Head of caudate nucleus (tissue), 42 donors: ENCODE data around the gene CRHR2.
A peak's percentile ranks its signal among the peaks of the same experiment; 100 is the strongest.
"Not testable (repeated sequence)": the region's sequence is repeated elsewhere in the genome, so short reads cannot be mapped to it uniquely, and the experiment has no call there.

Experiments used
- DNase-seq, 42 donors: peaks; one replicate each; pipeline versions ENCODE4 v3.0.0 to v3.0.0-alpha.2; 2020 to 2021; ENCODE audit warnings: mixed read lengths in 7 of 42
- intact Hi-C: fragments of 100-400 bp; cut with DNase I; formaldehyde crosslinking; loops from one replicate; pipeline ENCODE4 v1.15.0; 2022

Gene CRHR2

DNA sequence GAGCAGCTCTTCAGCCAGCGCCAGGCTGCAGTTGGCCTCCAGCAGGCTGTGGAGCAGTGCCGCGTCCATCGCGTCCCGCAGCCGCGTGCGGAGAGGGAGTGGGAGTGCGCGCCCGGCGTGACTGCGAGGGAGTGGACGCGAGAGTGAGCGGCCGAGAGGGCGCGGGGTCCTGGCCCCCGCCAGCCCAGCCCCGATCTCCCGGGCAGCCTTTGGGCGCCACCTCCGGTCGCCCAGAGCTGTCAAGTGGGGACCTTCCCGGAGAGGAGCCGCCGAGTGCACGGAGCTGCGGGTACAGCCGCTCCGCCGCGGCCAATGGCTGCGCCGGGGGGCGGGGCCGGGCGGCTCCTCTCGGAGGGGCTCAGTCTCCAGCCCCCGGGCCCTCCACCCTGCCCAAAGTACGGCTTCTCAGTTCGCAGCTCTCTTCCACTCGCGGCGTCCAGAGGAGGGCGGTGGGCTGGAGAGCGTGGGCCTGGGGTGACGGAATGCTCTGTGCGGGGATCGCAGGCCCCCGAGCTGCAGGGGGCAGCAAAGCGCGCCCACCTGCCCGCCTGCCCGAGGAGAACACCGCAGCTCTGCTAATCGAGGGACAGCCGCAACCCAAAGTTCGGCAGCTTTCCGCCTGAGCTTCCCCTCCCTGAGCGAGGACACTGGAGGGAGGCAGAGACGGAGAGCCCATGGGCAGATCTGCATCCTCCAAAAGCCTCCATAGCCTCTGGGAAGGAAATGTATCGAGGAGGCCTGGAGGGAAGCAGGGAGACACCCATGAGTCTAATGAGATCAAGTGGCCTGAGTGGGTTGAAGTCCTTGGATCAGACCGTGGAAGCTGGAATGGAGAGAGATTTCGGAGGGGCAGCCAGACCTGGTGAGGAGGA is at the start of gene CRHR2:
TSS of gene CRHR2 (minus strand) at position 245 of the 872 bp plus-strand sequence. CDS start at position 69, 176 bp downstream.
- intact Hi-C loops: no loop called here
- DNase-seq: peak in 13 of 42 donors; percentile 9 to 43 (median 21)

DNA sequence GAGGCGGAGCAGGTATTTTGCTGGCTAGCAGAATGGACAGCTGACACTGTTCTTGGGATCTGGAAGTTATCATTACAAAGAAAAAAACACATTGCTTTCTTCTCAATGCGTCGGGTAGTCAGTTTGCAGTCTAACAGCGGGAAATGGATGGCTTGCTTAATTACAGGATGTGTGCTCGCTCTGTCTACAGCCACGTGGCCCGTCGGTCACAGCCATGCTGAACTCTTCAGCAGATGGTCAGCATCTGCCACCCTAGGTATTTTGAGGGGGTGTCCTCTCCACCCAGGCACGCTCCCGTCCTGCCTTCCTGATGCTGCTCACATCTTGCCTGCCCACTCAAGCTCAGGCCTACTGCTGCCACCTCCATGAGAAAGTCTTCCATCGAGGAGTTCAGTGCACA is 49.3 kb upstream of the CRHR2 start:
- no peak for DNase-seq
- intact Hi-C loops: no loop called here

DNA sequence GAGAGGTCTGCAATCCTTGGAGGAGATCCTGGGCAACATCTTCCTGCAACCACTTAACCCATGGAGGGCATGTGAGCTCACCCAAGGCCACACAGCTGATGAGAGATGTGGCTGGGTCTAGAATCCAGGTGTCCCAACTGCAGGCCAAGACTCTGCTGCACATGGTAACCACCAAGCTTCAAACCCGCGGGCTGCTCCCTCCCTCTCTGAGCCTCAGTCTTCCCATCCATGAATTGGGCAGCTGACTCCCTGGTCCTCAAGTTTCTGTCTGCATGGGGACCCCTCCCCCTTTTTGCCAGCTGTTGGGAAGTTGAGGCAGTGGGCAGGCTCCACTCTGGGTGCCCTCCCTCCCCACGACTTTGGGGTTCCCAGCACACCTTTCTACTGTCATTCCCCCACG is 48.7 kb upstream of the CRHR2 start:
- intact Hi-C loops: no loop called here
- DNase-seq: no peak

DNA sequence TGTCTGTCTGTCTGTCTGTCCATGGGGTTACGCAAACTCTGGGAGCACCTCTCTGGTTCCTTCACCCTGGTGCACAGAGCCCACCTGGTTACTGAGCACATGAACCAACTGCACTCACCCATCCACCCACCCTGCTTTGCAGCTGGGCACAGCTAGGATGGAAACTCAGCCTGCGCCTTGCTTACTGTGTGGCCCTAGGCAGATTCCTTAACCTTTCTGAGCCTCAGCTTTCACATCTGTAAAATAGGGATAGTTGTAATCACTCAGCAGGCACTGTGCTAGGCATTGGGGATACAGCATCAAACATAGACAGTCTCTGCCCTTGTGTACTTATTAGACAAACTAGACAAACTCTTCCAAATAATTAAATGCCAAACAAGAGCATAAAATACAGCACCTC is 47.8 kb upstream of the CRHR2 start:
- intact Hi-C loops: no loop called here
- DNase-seq: no peak

DNA sequence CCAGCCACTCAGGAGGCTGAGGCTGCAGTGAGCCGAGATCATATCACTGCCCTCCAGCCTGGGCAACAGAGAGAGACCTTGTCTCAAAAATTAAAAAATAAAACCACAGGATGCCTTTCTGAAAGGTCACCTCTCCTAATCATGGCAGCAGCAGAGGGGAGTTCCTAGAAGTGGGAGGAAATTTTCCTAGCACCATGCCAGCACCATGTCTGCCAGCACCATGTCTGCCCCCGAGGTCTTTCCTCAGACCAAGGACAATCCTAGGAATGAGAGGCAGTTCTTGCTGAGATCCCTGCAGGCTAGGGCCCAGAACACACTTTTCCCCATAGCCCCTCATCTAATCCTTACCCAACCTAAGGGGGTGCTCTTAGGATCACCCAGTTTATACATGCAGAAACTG is 47.4 kb upstream of the CRHR2 start:
- intact Hi-C loops: no loop called here
- no peak for DNase-seq

DNA sequence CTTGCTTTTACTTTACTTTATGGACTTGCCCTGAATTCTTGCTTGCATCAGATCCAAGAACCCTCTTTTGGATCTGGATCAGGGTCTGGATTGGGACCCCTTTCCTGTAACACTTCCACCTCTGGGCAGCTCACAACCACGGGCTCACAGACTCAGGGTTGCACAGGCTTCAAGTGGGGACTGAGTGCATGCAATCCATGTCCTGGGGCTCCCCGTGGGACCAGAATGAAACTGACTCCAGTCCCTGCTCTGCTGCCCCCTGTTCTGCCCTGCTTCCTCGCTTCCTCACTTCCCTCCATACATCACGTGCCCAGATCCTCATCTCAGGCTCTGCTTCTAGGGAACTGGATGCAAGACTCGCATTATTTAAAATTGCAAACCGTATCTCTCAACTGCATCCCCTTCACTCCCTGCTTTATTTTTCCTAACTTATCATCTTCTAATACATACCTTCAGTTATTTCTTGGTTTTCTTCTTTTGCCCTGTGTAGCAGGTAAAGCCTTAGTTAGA is 46.4 kb upstream of the CRHR2 start:
- no peak for DNase-seq
- intact Hi-C loops: no loop called here

DNA sequence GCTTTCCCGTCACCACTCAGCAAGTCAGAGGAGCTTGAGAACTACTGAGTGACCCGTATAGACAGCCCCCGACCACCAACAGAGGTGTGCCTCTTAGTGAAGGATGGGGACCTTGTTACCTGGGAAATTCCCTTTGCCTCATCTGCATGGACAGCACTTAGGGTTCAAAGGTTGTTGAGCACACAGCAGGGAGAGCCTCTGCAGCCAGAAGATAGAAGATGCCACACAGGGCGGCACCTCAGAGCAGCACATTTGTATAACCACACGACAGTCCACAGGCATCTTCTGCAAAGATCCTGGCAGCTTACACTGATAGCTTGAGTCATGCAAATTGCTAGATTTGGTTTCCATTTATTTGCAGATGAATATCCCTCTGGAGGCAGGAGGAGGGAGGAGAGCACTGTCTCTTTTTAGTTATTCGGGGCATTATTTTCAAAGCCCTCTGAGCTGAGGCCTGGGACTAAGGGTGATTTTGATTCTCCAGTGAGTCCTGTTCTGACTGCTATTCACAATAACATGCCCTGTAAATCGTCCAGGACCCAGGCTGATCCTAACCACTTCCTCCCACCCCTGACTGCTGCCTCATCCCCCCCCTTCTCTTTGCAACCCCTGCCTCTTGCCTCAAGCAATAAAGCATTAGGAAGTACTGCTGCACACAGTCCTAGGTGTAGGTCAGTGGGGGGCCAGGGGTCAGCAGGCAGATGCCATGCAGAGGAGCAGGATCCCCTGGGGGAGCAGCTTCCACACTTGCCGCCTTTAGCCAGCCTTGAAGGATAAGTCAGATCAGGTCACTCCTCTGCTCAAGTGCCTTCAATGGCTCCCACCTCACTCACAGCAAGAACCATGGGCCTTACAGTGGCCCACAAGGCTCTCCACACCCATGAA is 45.0 kb upstream of the CRHR2 start:
- DNase-seq: no peak
- intact Hi-C loops: no loop called here

DNA sequence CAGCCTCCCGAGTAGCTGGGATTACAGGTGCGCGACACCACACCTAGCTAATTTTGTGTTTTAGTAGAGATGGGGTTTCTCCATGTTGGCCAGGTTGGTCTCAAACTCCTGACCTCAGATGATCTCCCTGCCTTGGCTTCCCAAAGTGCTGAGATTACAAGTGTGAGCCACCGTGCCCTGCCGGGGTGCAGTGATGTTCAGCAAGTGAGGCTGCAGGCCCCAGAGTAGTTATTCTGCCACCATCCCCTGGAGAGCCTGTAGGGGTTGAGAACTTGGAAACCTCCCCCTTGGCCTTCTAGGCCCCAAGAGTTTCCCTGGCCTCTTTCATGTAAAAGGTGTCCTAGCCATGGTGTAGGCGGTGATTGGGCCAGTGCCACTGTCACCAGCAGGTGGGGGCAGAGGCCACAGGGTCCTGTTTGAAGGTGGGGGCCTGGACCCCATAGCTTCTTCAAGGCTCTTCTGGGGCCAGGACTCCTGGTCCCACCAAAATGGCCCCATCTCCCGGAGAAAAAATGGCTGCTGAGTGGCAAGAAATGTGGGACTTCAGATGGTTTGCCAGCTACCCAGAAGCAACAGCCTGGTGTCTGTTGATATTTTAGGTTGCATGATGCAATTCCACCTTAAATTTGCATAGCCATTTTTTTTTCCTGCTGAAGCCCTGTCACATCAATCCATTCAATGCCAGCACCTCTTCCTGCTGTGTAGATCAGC is 44.2 kb upstream of the CRHR2 start:
- intact Hi-C loops: no loop called here

DNA sequence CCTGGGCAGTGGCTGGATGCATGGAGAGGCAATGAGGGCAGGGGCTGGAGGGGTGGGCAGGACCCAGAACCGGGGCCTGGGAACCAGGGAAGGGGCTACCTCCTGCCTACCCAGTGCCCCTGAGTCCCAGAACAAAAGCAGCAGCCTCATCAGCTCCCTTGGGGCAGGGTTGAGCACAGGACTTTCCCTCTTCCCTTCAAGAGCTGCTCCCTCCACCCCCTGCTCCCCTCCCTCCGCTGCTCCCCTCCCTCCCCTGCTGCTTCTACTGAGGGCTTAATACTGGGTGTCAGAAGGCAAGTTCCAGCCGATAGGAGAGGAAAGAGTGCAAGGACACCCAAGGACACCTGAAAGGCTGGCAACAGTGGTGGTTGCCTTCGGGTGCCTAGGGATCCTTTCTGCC is 41.5 kb upstream of the CRHR2 start:
- intact Hi-C loops: no loop called here
- DNase-seq: no peak

More for the DNA sequence above, 44.2 kb upstream of the CRHR2 start:
- DNase-seq: no peak

DNA sequence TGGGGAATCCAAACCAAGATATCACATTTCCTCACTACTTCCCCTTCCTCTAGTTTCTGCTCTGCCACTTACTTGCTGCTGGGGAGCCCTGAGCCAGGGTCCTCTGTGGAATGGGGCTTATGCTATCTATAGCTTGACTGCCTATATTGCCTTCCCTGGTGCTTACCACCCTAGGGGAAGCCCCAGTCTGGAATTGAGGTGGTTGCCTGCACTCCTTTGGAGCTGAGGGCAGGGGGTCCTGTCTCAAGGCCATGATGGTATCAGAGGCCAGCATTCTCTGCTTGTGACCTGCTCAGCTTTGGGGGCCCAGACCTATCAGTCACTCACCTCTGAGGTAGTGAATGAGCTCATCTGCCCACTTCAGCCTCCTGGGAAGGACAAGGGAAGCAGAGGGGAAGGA is 40.4 kb upstream of the CRHR2 start:
- no peak for DNase-seq
- intact Hi-C loops: no loop called here

DNA sequence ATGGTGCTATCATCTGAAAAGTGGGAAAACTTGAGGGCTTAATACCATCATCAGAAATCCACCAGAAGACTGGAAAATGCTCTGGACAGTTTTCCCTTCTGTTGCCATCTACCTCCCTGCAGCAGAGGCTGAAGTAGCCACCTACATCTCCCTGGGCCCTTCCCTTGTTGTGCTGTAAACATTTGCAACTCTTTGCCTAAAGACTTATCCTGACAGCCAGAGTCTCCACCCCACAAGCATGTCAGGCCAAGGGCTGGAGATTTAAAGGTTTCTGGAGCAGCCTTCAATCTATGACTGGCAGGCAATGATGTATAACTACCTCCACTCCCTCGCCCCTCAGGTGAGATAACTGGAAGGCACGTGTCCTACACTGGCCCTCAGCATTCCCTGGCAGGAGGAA is 39.9 kb upstream of the CRHR2 start:
- DNase-seq: no peak
- intact Hi-C loops: no loop called here

DNA sequence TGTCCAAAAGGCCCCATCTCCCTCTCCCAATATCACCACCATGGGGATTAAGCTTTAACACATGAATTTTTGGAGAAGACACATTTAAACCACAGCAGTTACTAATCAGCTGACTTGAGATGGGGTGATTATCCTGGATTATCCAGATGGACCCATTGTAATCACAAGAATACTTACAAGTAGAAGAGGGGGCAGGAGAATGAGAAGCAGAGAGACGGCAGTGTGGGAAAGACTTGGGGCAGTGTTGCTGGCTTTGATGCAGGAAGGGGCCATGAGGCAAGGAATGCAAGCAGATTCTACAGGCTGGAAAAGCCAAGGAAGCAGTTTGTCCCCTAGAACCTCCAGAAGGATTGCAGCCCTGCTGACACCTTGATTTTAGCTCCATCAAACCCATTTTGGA is 39.0 kb upstream of the CRHR2 start:
- DNase-seq: no peak
- intact Hi-C loops: no loop called here

DNA sequence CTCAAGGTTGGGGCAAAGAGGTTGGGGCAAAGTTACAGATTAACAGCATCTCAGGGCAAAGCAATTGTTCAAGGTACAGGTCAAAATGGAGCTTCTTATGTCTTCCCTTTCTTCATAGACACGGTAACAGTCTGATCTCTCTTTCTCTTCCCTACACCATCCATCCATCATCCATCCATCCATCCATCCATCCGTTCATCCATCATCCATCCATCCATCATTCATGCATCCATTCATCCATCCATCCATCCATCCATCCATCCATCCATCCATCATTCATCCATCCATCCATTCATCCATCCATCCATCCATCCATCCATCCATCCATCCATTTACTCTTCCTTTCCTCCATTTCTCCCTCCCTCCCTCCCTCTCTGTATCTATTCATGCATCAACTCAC is 37.2 kb upstream of the CRHR2 start:
- intact Hi-C loops, DNase-seq: not testable (repeated sequence)

DNA sequence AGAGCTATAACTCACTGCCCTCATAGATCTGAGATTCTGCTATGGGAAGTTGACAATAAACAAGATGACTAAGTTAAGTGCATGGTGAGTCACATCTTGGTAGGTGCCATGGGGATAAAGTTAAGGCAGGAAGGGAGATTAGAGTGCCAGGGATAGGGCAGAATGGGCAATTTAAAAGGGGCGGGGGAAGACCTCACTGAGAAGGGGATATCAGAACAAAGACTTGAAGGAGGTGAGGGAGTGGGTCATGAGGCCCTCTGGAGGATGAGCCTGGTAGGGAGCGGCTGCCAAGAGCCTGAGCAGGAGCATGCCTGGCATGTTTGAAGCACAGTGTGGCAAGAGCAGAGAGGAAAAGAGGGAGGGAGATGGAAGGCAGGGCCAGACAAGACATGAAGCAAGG is 34.9 kb upstream of the CRHR2 start:
- DNase-seq: no peak
- intact Hi-C loops: no loop called here

DNA sequence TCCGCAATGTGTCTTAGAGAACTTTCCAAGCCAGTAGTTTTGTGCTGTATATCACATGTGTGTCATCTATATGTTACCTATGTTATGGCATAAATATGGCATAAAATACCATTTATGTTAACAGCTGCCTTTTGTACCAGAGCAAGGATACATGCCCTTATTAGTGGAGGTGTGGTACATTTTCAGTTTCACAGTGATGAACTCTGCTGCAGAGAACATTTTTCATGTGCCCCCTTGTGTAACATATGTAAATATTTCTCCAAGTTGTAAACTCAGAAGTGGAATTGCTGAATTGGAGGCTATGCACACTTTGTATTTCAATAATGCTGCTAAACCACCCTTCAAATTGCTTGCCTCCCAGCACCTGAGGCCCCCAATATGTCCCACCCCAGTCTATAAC is 31.9 kb upstream of the CRHR2 start:
- DNase-seq: no peak
- intact Hi-C loops: no loop called here

DNA sequence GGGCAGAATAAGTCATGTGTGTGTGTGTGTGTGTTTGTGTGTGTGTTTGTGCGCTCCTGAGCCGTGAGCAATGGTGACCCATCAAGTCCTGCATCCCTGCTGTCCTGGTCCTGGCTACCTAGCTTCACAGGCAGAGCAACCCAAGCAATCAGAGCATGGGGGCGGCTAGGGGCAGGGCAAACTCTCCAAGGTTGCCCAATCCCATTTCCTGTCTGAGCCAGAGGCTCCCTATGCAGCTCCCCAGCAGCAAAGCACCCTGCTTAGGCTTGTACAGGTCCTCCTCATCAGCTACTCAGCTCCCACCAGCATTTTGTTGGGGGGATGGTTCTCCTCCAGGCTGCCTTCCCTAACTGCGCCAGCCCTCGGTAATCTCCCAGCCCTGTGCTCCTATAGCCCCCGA is 31.1 kb upstream of the CRHR2 start:
- DNase-seq: no peak
- intact Hi-C loops: no loop called here

DNA sequence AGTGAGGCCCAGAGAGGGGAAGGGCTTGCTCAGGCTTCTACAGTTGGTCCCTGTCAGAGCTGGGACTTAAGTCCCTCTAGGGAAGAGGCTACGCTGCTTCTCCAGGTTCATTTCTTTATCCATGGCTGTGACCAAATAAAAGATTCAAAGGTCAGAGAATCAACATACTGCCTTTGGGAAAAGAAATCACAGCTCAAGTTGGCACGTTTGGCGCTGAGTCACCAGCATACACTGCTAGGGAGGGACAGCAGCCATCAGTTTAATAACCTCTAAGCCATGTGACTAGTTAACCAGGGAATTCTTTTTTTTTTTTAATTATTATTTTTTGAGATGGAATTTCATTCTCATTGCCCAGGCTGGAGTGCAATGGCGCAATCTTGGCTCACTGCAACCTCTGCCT is 28.4 kb upstream of the CRHR2 start:
- no peak for DNase-seq
- intact Hi-C loops: no loop called here

DNA sequence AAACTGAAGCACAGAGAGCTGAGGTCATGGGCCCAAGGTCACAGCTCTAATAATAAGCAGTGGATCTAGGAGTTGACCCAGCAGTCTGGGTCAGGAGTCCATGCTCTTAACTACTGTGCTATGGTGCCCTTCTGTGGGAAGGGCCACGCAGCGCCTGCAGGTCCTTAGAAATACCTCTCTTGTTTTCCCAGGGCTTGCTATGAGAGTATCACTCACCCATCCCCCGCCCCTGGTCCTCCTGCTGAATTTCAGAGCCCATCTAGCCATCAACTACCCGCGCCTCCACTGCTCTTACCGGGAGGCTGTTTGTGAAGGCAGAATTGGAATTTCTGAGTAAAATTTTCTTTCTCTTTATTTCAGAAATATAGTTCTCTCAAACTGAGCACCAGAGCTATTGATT is 27.3 kb upstream of the CRHR2 start:
- no peak for DNase-seq
- intact Hi-C loops: no loop called here

DNA sequence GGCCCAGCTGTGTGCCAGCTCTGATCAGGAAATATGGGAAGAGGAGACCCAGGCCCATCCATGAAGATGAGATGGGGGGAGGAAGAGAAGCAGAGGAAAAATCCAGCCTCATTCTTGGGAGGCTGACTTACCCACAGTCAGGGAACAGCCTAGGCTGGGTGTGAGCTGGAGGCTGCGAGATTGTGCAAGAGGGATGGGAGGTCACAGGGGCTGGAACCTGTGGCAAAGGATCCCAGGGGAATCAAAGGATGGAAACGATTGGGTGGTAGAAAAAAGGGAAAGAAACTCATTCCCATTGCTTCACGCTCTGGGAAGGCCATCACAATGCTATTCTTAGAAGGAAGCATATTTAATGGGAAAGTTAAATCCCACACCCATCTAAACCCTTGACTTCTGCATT is 26.7 kb upstream of the CRHR2 start:
- DNase-seq: no peak
- intact Hi-C loops: no loop called here

DNA sequence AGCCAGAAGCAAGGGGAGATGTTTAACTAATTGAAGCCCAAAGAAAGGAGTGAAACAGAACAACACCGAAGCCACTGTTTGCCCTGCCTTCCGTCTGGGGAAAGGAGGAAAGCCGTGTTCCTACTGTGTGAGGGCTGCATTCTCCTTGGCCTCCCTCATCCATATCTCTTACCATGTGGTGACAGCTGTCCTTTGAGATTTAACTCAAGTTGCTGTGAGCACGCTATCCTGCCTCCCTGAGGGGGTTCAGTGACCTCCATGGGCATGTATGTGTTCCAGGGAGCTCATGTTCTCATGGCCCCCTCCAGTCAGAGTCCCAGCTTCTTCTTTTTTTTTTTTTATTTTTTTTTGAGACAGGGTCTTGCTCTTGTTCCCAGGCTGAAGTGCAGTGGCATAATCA is 26.2 kb upstream of the CRHR2 start:
- DNase-seq: no peak
- intact Hi-C loops: no loop called here
